ENCODE measurements around the gene CRYGS. TPM values are rescaled to one million over a fixed set of nuclear protein-coding genes. Genes with fewer than 3 reads are reported as not detected.
"Not testable (repeated sequence)": the region's sequence is repeated elsewhere in the genome, so short reads cannot be mapped to it uniquely, and the experiment has no call there.

Gene CRYGS
- total RNA-seq, 1 donor from 2014 or later: 4.4 TPM

- no peaks in the 10 kb centered on the region for H3K4me1 Mint-ChIP-seq
- H3K36me3 Mint-ChIP-seq: peaks cover 14% of the 10 kb centered on the region
- no peak for DNase-seq (ENCODE audit: low spot score in 2 of 2, unreplicated experiment in 2 of 2)
- no peak overlapping the region for H3K4me3 Mint-ChIP-seq
- no peak overlapping the region for H3K27ac Mint-ChIP-seq
- no peaks in the 10 kb centered on the region for H3K9me3 Mint-ChIP-seq
- peak; percentile 29 for TF ChIP-seq CTCF (IDR thresholded peaks at IDR 0.05; ENCODE audit: unreplicated experiment)
- H3K27me3 Mint-ChIP-seq (ENCODE audit: low read depth): no peaks in the 10 kb centered on the region
Measured at GRCh38 chr3:186589121-186589520, 44.9 kb upstream of the CRYGS start.

GRCh38 chr3:186588632-186589031 lies 44.5 kb upstream of the CRYGS start:
- no peaks in the 10 kb centered on the region for H3K4me1 Mint-ChIP-seq
- no peaks in the 10 kb centered on the region for H3K27me3 Mint-ChIP-seq (ENCODE audit: low read depth)
- DNase-seq (ENCODE audit: low spot score in 2 of 2, unreplicated experiment in 2 of 2): no peak
- no peak overlapping the region for H3K4me3 Mint-ChIP-seq
- H3K9me3 Mint-ChIP-seq: no peaks in the 10 kb centered on the region
- no peak for TF ChIP-seq CTCF (IDR thresholded peaks at IDR 0.05; ENCODE audit: unreplicated experiment)
- H3K27ac Mint-ChIP-seq: no peak overlapping the region
- peaks cover 16% of the 10 kb centered on the region for H3K36me3 Mint-ChIP-seq

- H3K9me3 Mint-ChIP-seq: no peaks in the 10 kb centered on the region
- peaks cover 21% of the 10 kb centered on the region for H3K36me3 Mint-ChIP-seq
- H3K27ac Mint-ChIP-seq: no peak overlapping the region
- no peak for DNase-seq (ENCODE audit: low spot score in 2 of 2, unreplicated experiment in 2 of 2)
- no peak overlapping the region for H3K4me3 Mint-ChIP-seq
- no peaks in the 10 kb centered on the region for H3K27me3 Mint-ChIP-seq (ENCODE audit: low read depth)
- no peak for TF ChIP-seq CTCF (IDR thresholded peaks at IDR 0.05; ENCODE audit: unreplicated experiment)
- H3K4me1 Mint-ChIP-seq: no peaks in the 10 kb centered on the region
Measured at GRCh38 chr3:186587183-186587582, 43.0 kb upstream of the CRYGS start.

- not testable (repeated sequence) for H3K4me3 Mint-ChIP-seq; H3K27ac Mint-ChIP-seq; DNase-seq (ENCODE audit: low spot score in 2 of 2, unreplicated experiment in 2 of 2)
Measured at GRCh38 chr3:186586245-186586644, 42.1 kb upstream of the CRYGS start.

GRCh38 chr3:186583831-186584230 lies 39.7 kb upstream of the CRYGS start:
- Mint-ChIP-seq H3K27me3 (ENCODE audit: low read depth) (no peaks in the 10 kb centered on the region), H3K4me1 (no peaks in the 10 kb centered on the region), H3K36me3 (peaks cover 33% of the 10 kb centered on the region), H3K9me3 (no peaks in the 10 kb centered on the region), H3K4me3 (no peak overlapping the region), H3K27ac (no peak overlapping the region)
- DNase-seq (ENCODE audit: low spot score in 2 of 2, unreplicated experiment in 2 of 2): no peak
- no peak for TF ChIP-seq CTCF (IDR thresholded peaks at IDR 0.05; ENCODE audit: unreplicated experiment)

More at GRCh38 chr3:186586245-186586644, 42.1 kb upstream of the CRYGS start:
- H3K4me1 Mint-ChIP-seq; H3K9me3 Mint-ChIP-seq; H3K27me3 Mint-ChIP-seq (ENCODE audit: low read depth): not testable (repeated sequence)
- peaks cover 27% of the 10 kb centered on the region for H3K36me3 Mint-ChIP-seq

GRCh38 chr3:186582541-186582940 lies 38.4 kb upstream of the CRYGS start:
- Mint-ChIP-seq H3K4me3 (no peak overlapping the region), H3K9me3 (no peaks in the 10 kb centered on the region), H3K27me3 (ENCODE audit: low read depth) (no peaks in the 10 kb centered on the region), H3K4me1 (no peaks in the 10 kb centered on the region), H3K36me3 (peaks cover 35% of the 10 kb centered on the region), H3K27ac (no peak overlapping the region)
- no peak for DNase-seq (ENCODE audit: low spot score in 2 of 2, unreplicated experiment in 2 of 2)
- TF ChIP-seq CTCF (IDR thresholded peaks at IDR 0.05; ENCODE audit: unreplicated experiment): no peak
